Osteocyte (in vitro differentiated cells): Measurements from ENCODE around the gene RBMX2. TPM values are rescaled to one million over a fixed set of nuclear protein-coding genes. Genes with fewer than 3 reads are reported as not detected.

Experiments
- DNase-seq: peaks from one replicate; pipeline ENCODE4 v3.0.0; 2021; ENCODE audit warnings: mixed read lengths; ENCODE audit not compliant: unreplicated experiment; ENCODE audit errors: extremely low spot score
- H3K27ac Mint-ChIP-seq: one replicate; pipeline ENCODE4 v1.8.0; 2021; ENCODE audit warnings: mild to moderate bottlenecking, mixed read lengths; ENCODE audit not compliant: unreplicated experiment
- H3K27me3 Mint-ChIP-seq: one replicate; pipeline ENCODE4 v1.8.0; 2021; ENCODE audit warnings: mixed read lengths; ENCODE audit not compliant: unreplicated experiment
- H3K36me3 Mint-ChIP-seq: one replicate; pipeline ENCODE4 v1.8.0; 2021; ENCODE audit warnings: mixed read lengths; ENCODE audit not compliant: unreplicated experiment
- H3K4me1 Mint-ChIP-seq: one replicate; pipeline ENCODE4 v1.8.0; 2021; ENCODE audit warnings: mixed read lengths; ENCODE audit not compliant: unreplicated experiment
- H3K4me3 Mint-ChIP-seq: one replicate; pipeline ENCODE4 v1.8.0; 2021; ENCODE audit warnings: mild to moderate bottlenecking, moderate library complexity, mixed read lengths; ENCODE audit not compliant: unreplicated experiment
- H3K9me3 Mint-ChIP-seq: one replicate; pipeline ENCODE4 v1.8.0; 2021; ENCODE audit warnings: mixed read lengths; ENCODE audit not compliant: unreplicated experiment
- CTCF ChIP-seq: fragments of 200-600 bp; sonication (generic); IDR thresholded peaks from 2 replicates; pipeline ENCODE4 v1.5.0; 2021; ENCODE audit warnings: antibody characterized with exemption, mild to moderate bottlenecking, moderate library complexity
- total RNA-seq: library from RNA; stranded (reverse); gene quantifications from 2 replicates; pipeline ENCODE4 v1.2.1, GENCODE V29; 2021

Gene RBMX2
- total RNA-seq, 1 donor from 2014 or later = 20.2 TPM

- Mint-ChIP-seq H3K27me3 (no peaks in the 10 kb centered on the region), H3K9me3 (peaks cover 10% of the 10 kb centered on the region), H3K27ac (no peak overlapping the region), H3K36me3 (no peaks in the 10 kb centered on the region), H3K4me3 (no peak overlapping the region), H3K4me1 (no peaks in the 10 kb centered on the region)
- DNase-seq = no peak
- TF ChIP-seq CTCF = no peak
These were observed 43.0 kb downstream of the RBMX2 start for GRCh38 chrX:130444641-130445336.

- DNase-seq = no peak
- Mint-ChIP-seq H3K9me3 (peaks cover 4% of the 10 kb centered on the region), H3K36me3 (no peaks in the 10 kb centered on the region), H3K4me1 (no peaks in the 10 kb centered on the region), H3K4me3 (no peak overlapping the region), H3K27me3 (no peaks in the 10 kb centered on the region), H3K27ac (no peak overlapping the region)
- no peak for TF ChIP-seq CTCF
These were observed 45.2 kb downstream of the RBMX2 start for GRCh38 chrX:130446974-130447373.

Other genes starting within 250 kb of the RBMX2 start
- gene AIFM1, start 236.1 kb upstream of the RBMX2 start, total RNA-seq = 27.7 and 31.2 TPM in 2 replicates
- gene RAB33A, start 230.0 kb upstream of the RBMX2 start, total RNA-seq = 3.6 and 4.1 TPM in 2 replicates
- 5.6 and 6.3 TPM in 2 replicates for gene ZNF280C, start 133.1 kb upstream of the RBMX2 start, total RNA-seq
- 12.8 and 15.1 TPM in 2 replicates for gene SLC25A14, start 62.1 kb upstream of the RBMX2 start, total RNA-seq
- gene GPR119, start 16.3 kb upstream of the RBMX2 start, total RNA-seq = not detected in 2 replicates